Tibial nerve (tissue), 4 donors: ENCODE results near the gene CD226. TPM values are rescaled to one million over a fixed set of nuclear protein-coding genes. Genes with fewer than 3 reads are reported as not detected.
"Not testable (repeated sequence)": the region's sequence is repeated elsewhere in the genome, so short reads cannot be mapped to it uniquely, and the experiment has no call there.

Source experiments
- DNase-seq, 2 donors: peaks; one replicate each; pipeline ENCODE4 v3.0.0-alpha.2; 2019; ENCODE audit warnings: low spot score in 2 of 2
- H3K27ac ChIP-seq, 4 donors: fragments of 200-600 bp; sonication (generic) in 3 of 4; one replicate each; pipeline ENCODE4 v1.5.1; 2017 to 2019; ENCODE audit warnings: mild to moderate bottlenecking in 1 of 4
- H3K27me3 ChIP-seq, 2 donors: fragments of 200-600 bp; sonication (generic) in 1 of 2; one replicate each; pipeline versions ENCODE4 v1.5.1 to v1.6.0; 2017 to 2019
- H3K36me3 ChIP-seq, 3 donors: fragments of 200-600 bp; sonication (generic); one replicate each; pipeline ENCODE4 v1.5.1; 2018 to 2019
- H3K4me1 ChIP-seq, 4 donors: fragments of 200-600 bp; sonication (generic) in 3 of 4; one replicate each; pipeline ENCODE4 v1.5.1; 2017 to 2019
- H3K4me3 ChIP-seq, 4 donors: fragments of 200-600 bp; sonication (generic) in 3 of 4; one replicate each; pipeline ENCODE4 v1.5.1; 2017 to 2019; ENCODE audit warnings: mild to moderate bottlenecking in 1 of 4, moderate library complexity in 1 of 4
- H3K9me3 ChIP-seq, 4 donors: fragments of 200-600 bp; sonication (generic) in 3 of 4; one replicate each; pipeline ENCODE4 v1.5.1; 2017 to 2019
- EP300 ChIP-seq, 2 donors: sonication (generic); formaldehyde crosslinking; IDR thresholded peaks; one replicate each; pipeline ENCODE4 v1.6.1; 2017; ENCODE audit warnings: antibody characterized with exemption in 2 of 2, mild to moderate bottlenecking in 1 of 2
- POLR2A ChIP-seq, 2 donors: fragments of 450-650 bp; IDR thresholded peaks; one replicate each; pipeline ENCODE4 v1.6.1; 2017; ENCODE audit warnings: antibody characterized with exemption in 2 of 2, mild to moderate bottlenecking in 2 of 2, moderate library complexity in 2 of 2
- WGBS, 2 donors: methylation state at CpG; one replicate each; pipeline ENCODE4 v1.1.5; 2018; 5-methylcytosine and 5-hydroxymethylcytosine counted together
- total RNA-seq, 4 donors: library from RNA; depleted of rRNA; stranded (reverse); fragments of >200 nt; gene quantifications; one replicate each; pipeline ENCODE4 v1.1.0, GENCODE V29; 2016
- TF ChIP-seq, protein P1 (sequence below), 5 experiments: fragments of 200-600 bp in 3 of 5; fragments of 450-650 bp in 2 of 5; sonication (generic) in 3 of 5; IDR thresholded peaks; one replicate each; pipeline ENCODE4 v1.5.1; 2016 to 2019; ENCODE audit warnings: antibody characterized with exemption in 5 of 5, mild to moderate bottlenecking in 3 of 5, moderate library complexity in 2 of 5

CD226 gene
- total RNA-seq, 4 donors from 2014 or later = 0.39 to 1.1 (median 0.72) TPM

- Histone ChIP-seq H3K4me3 (no peak overlapping the region), H3K27ac (no peak overlapping the region), H3K4me1 (no peaks in the 10 kb centered on the region), H3K9me3 (no peaks in the 10 kb centered on the region), H3K36me3 (peaks cover 0 to 7% (median 0%) of the 10 kb centered on the region in 3 donors), H3K27me3 (no peaks in the 10 kb centered on the region)
- TF ChIP-seq EP300 (IDR thresholded peaks at IDR 0.05) (no peak), POLR2A (IDR thresholded peaks at IDR 0.05) (no peak)
- TF ChIP-seq, protein P1, sequence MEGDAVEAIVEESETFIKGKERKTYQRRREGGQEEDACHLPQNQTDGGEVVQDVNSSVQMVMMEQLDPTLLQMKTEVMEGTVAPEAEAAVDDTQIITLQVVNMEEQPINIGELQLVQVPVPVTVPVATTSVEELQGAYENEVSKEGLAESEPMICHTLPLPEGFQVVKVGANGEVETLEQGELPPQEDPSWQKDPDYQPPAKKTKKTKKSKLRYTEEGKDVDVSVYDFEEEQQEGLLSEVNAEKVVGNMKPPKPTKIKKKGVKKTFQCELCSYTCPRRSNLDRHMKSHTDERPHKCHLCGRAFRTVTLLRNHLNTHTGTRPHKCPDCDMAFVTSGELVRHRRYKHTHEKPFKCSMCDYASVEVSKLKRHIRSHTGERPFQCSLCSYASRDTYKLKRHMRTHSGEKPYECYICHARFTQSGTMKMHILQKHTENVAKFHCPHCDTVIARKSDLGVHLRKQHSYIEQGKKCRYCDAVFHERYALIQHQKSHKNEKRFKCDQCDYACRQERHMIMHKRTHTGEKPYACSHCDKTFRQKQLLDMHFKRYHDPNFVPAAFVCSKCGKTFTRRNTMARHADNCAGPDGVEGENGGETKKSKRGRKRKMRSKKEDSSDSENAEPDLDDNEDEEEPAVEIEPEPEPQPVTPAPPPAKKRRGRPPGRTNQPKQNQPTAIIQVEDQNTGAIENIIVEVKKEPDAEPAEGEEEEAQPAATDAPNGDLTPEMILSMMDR (IDR thresholded peaks at IDR 0.05) = no peak
- 94% methylated on average over 3 of the region's 3 CpGs for WGBS, 2 donors
- no peak for DNase-seq
Measured at GRCh38 chr18:69838620-69839411, 108.9 kb downstream of the CD226 start.

DNA sequence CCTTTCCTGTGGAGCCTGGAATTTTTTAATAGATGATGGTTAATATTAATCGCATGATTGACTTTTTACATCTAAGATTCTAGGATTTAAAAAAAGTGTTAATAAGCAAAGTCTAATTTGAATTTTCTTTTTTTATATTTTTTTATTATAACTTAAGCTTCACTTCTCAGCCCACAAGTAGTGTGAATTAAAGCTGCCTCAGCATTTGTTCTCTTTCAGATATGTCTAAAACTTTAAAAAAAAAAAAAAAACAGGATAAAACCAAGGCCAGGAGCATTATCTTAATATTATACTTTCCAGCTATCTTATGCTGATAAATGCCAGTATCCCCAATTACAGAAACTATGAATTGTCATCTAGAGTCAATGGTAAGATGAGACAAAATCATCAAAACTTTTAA lies 109.7 kb downstream of the CD226 start:
- Histone ChIP-seq H3K4me1 (no peaks in the 10 kb centered on the region), H3K9me3 (no peaks in the 10 kb centered on the region), H3K27me3 (no peaks in the 10 kb centered on the region), H3K27ac (no peak overlapping the region), H3K36me3 (peaks cover 0 to 7% (median 0%) of the 10 kb centered on the region in 3 donors), H3K4me3 (no peak overlapping the region)
- TF ChIP-seq, protein P1 (IDR thresholded peaks at IDR 0.05) = no peak
- TF ChIP-seq POLR2A (IDR thresholded peaks at IDR 0.05) (no peak), EP300 (IDR thresholded peaks at IDR 0.05) (no peak)
- WGBS, 2 donors = 97 to 98% methylated on average over 1 of the region's 1 CpG
- no peak for DNase-seq

- H3K4me1 ChIP-seq, H3K9me3 ChIP-seq, H3K27ac ChIP-seq, DNase-seq, H3K27me3 ChIP-seq, H3K36me3 ChIP-seq, H3K4me3 ChIP-seq: not testable (repeated sequence)
- 95 to 97% methylated on average over 12 of the region's 12 CpGs for WGBS, 2 donors
Measured at GRCh38 chr18:69834980-69835379, 112.7 kb downstream of the CD226 start.

DNA sequence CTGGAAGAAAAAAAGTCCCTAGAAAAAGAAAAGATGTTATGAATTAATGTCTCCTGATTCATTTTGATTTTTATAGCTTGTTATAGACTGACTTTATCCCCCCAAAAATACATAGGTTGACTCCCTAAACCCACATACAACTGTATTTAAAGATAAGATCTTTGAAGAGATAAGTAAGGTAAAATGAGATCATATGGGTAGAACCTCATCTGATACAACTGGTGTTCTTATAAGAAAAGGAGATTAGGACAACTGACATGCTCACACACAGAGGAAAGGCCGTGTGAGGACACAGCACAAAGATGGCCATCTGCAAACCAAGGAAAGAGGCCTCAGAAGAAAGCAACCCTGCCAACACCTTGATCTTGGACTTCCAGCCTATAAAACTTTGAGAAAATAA lies 117.5 kb downstream of the CD226 start:
- 97 to 100% methylated on average over 1 of the region's 1 CpG for WGBS, 2 donors

DNA sequence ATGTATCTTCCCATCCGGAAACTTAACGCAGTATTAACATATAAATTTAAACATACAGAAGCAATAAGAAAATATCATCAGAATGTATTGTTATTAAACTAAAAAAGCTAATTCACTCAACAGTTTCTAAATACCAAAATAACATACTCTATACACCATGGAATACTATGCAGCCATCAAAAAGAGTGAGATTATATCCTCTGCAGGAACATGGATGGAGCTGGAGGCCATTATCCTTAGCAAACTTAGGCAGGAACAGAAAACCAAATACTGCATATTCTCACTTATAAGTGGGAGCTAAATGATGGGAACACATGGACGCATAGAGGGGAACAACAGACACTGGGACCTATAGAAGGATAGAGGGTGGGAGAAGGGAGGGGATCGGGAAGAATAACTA lies 127.1 kb downstream of the CD226 start:
- Histone ChIP-seq H3K27me3 (no peaks in the 10 kb centered on the region), H3K27ac (no peak overlapping the region), H3K4me3 (no peak overlapping the region), H3K4me1 (no peaks in the 10 kb centered on the region), H3K9me3 (peaks cover 0 to 14% (median 1%) of the 10 kb centered on the region in 4 donors), H3K36me3 (no peaks in the 10 kb centered on the region)
- WGBS, 2 donors = 97 to 98% methylated on average over 4 of the region's 4 CpGs
- DNase-seq = no peak
- no peak for TF ChIP-seq POLR2A (IDR thresholded peaks at IDR 0.05)
- TF ChIP-seq, protein P1 (IDR thresholded peaks at IDR 0.05) = no peak
- TF ChIP-seq EP300 (IDR thresholded peaks at IDR 0.05) = no peak

More for the DNA sequence above, 117.5 kb downstream of the CD226 start:
- TF ChIP-seq POLR2A (IDR thresholded peaks at IDR 0.05) (no peak), EP300 (IDR thresholded peaks at IDR 0.05) (no peak)
- TF ChIP-seq, protein P1 (IDR thresholded peaks at IDR 0.05) = no peak
- H3K4me1 ChIP-seq = no peaks in the 10 kb centered on the region
- no peak overlapping the region for H3K4me3 ChIP-seq
- H3K27me3 ChIP-seq = no peaks in the 10 kb centered on the region
- H3K27ac ChIP-seq = no peak overlapping the region
- H3K36me3 ChIP-seq = no peaks in the 10 kb centered on the region
- no peak for DNase-seq
- H3K9me3 ChIP-seq = no peaks in the 10 kb centered on the region
